GM21515 (cell line): ENCODE results near the gene SERPINA1.

Experiments used
- ATAC-seq: cut with Tn5 transposase; IDR thresholded peaks from one replicate; pipeline ENCODE4 v1.9.1; 2021; ENCODE audit not compliant: unreplicated experiment

SERPINA1 gene

GRCh38 chr14:94398182-94398479 lies 9.7 kb upstream of the SERPINA1 start:
- no peak for ATAC-seq

- ATAC-seq: no peak
These were observed 9.1 kb upstream of the SERPINA1 start for GRCh38 chr14:94397289-94398181.

- no peak for ATAC-seq
These were observed 8.3 kb upstream of the SERPINA1 start for GRCh38 chr14:94396628-94397225.

GRCh38 chr14:94395888-94396574 lies 7.6 kb upstream of the SERPINA1 start:
- ATAC-seq: no peak

- no peak for ATAC-seq
These were observed 7.0 kb upstream of the SERPINA1 start for GRCh38 chr14:94395282-94395887.

- no peak for ATAC-seq
These were observed 6.3 kb upstream of the SERPINA1 start for GRCh38 chr14:94394581-94395207.

GRCh38 chr14:94394025-94394493 lies 5.7 kb upstream of the SERPINA1 start:
- ATAC-seq: no peak

- no peak for ATAC-seq
These were observed 5.1 kb upstream of the SERPINA1 start for GRCh38 chr14:94393474-94393873.

GRCh38 chr14:94392510-94392935 lies 4.1 kb upstream of the SERPINA1 start:
- ATAC-seq: no peak

GRCh38 chr14:94391281-94391975 lies 3.0 kb upstream of the SERPINA1 start:
- ATAC-seq: no peak

GRCh38 chr14:94390372-94391086 lies 2.1 kb upstream of the SERPINA1 start:
- no peak for ATAC-seq

- no peak for ATAC-seq
These were observed 1.4 kb upstream of the SERPINA1 start for GRCh38 chr14:94389731-94390371.

- no peak for ATAC-seq
These were observed 685 bp upstream of the SERPINA1 start for GRCh38 chr14:94389104-94389469.

- no peak for ATAC-seq
These were observed 397 bp downstream of the SERPINA1 start for GRCh38 chr14:94388027-94388383.

- ATAC-seq: no peak
These were observed 1.1 kb downstream of the SERPINA1 start for GRCh38 chr14:94387051-94388026.

- ATAC-seq: no peak
These were observed 2.0 kb downstream of the SERPINA1 start for GRCh38 chr14:94386085-94387031.

GRCh38 chr14:94385553-94386057 lies 2.8 kb downstream of the SERPINA1 start:
- ATAC-seq: no peak
